GM19240 (cell line): ENCODE measurements around the gene ANKRD12.
"Not testable (repeated sequence)": the region's sequence is repeated elsewhere in the genome, so short reads cannot be mapped to it uniquely, and the experiment has no call there.

Experiments used
- DNase-seq: peaks from one replicate; pipeline ENCODE4 v3.0.0; 2011; ENCODE audit warnings: low spot score; ENCODE audit not compliant: insufficient read length

ANKRD12 gene

GRCh38 chr18:9140984-9141383 lies 4.4 kb downstream of the ANKRD12 start:
- no peak for DNase-seq

GRCh38 chr18:9146224-9146623 lies 9.6 kb downstream of the ANKRD12 start:
- DNase-seq, result no peak

GRCh38 chr18:9147440-9148202 lies 11.0 kb downstream of the ANKRD12 start:
- DNase-seq, result no peak

GRCh38 chr18:9148203-9148552 lies 11.6 kb downstream of the ANKRD12 start:
- no peak for DNase-seq

- no peak for DNase-seq
Measured at GRCh38 chr18:9150121-9150520, 13.5 kb downstream of the ANKRD12 start.

DNA sequence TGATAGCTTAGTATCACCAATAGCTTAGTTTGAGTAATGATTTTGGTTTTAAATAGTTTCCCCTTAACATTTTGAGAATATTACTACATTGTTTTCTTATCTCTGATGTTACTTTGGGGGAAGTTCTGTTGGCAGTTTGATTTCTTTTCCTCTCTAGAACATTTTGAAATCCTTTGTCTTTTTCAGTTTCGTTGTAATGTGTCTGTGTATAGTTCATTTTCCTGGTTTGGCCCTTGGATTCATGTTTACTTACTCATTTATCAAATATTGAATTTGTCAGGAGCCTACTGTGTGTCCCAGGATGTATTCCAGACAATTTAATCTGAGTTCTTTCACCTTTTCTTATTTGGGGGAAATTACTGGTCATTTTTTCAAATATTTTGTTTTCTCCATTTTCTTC lies 16.7 kb downstream of the ANKRD12 start:
- DNase-seq, result no peak

- no peak for DNase-seq
Measured at GRCh38 chr18:9156604-9157249, 20.1 kb downstream of the ANKRD12 start.

DNA sequence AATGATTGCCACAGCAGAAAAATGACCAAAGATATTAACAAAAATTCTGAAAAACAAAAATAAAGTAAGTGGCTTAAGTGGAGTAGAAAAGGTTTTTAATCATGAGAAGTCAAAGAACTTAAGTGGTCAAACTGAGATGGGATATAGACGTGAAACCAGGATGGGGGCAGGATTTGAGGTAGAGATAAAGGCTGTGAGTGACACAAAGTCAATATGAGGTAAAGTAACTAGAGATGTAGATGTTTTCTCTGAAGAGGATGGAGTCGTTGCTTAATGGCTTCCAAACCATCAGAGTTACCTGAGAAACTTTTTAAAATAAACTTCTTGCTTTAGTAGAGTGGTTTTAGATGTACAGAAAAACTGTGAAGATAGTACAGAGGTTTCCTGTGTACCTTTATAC lies 21.2 kb downstream of the ANKRD12 start:
- no peak for DNase-seq

DNA sequence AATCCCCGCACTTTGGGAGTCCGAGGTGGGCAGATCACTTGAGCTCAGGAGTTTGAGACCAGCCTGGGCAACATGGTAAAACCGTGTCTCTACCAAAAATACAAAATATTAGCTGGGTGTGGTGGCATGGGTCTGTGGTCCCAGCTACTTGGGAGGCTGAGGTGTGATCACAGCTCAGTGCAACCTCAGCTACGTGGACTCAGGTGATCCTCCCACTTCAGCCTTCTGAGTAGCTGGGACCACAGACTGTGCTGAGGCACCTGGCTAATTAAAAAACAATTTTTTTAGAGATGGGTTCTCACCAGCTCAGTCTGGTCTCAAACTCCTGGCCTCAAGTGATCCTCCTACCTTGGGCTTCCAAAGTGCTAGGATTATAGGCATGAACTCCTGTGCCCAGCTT lies 23.4 kb downstream of the ANKRD12 start:
- DNase-seq, result no peak

- DNase-seq, result not testable (repeated sequence)
Measured at GRCh38 chr18:9162663-9163062, 26.1 kb downstream of the ANKRD12 start.

DNA sequence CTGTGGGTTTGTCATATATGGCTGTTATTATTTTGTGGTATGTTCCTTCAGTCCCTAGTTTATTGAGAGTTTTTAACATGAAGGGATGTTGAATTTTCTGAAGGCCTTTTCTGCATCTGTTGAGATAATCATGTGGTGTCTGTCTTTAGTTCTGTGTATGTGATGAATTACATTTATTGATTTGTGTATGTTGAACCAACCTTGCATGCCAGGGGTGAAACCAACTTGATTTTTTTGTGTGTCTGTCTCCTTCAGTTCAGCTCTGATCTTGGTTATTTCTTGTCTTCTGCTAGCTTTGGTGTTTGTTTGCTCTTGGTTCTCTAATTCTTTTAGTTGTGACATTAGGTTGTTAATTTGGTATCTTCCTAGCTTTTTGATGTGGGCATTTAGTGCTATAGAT lies 27.6 kb downstream of the ANKRD12 start:
- not testable (repeated sequence) for DNase-seq

DNA sequence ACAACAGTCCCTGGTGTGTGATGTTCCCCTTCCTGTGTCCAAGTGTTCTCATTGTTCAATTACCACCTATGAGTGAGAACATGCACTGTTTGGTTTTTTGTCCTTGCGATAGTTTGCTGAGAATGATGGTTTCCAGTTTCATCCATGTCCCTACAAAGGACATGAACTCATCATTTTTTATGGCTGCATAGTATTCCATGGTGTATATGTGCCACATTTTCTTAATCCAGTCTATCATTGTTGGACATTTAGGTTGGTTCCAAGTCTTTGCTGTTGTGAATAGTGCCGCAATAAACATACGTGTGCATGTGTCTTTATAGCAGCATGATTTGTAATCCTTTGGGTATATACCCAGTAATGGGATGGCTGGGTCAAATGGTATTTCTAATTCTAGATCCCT lies 29.3 kb downstream of the ANKRD12 start:
- DNase-seq, result not testable (repeated sequence)

DNA sequence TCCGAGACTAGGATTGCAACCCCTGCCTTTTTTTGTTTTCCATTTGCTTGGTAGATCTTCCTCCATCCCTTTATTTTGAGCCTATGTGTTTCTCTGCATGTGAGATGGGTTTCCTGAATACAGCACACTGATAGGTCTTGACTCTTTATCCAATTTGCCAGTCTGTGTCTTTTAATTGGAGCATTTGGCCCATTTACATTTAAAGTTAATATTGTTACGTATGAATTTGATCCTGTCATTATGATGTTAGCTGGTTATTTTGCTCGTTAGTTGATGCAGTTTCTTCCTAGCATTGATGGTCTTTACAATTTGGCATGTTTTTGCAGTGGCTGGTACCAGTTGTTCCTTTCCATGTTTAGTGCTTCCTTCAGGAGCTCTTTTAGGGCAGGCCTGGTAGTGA lies 32.9 kb downstream of the ANKRD12 start:
- DNase-seq, result not testable (repeated sequence)

DNA sequence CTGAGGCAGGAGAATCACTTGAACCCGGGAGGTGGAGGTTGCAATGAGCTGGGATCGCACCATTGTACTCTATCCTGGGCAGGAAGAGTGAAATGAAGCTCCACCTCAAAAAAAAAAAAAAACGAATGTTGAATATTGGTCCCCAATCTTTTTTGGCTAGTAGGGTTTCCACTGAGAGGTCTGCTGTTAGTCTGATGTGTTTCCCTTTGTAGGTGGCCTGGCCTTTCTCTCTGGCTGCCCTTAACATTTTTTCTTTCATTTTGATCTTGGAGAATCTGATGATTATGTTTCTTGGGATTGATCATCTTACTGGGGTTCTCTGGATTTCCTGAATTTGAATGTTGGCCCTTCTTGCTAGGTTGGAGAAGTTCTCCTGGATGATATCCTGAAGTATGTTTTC lies 35.3 kb downstream of the ANKRD12 start:
- not testable (repeated sequence) for DNase-seq

- no peak for DNase-seq
Measured at GRCh38 chr18:9172506-9173127, 36.0 kb downstream of the ANKRD12 start.

DNA sequence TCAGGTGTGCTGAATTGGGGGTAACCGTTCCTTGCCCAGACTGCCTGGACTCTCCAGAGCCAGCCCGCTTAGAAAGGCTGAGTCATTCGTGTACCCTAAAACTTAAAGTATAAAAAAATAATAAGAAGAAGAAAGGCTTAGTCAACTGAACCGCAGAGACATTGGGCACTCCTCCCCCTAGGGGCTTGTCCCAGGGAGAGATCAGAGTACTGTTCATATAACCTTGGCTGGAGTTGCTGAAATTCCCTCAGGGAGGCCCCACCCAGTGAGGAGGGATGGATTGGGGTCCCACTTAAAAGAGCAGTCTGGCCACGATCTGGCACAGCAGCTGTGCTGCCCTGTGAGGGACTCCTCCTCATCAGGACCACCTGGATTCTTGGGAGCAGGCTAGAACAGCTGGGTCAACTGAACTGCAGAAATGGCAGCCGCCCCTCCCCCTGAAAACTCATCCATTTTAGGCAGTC lies 37.2 kb downstream of the ANKRD12 start:
- no peak for DNase-seq

- DNase-seq, result no peak
Measured at GRCh38 chr18:9174302-9174701, 37.7 kb downstream of the ANKRD12 start.

DNA sequence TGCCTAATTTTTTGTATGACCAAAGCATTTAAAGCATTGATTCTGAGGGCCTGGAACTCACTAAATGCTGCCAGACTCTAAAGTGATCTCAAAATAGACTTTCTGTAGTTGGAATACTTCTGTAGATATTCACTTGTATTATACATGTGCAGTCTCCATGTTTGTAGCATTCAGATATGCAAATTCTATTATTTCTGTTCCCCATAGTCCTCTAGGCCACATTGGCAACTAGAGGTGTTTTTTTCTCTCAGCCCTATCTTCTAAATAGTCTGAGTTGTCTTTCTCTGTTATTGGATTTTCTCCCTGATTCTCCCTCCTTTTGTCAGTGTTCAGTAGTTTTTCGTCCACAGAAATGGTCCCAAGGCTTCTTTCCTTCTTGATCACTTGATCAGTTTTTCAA lies 38.5 kb downstream of the ANKRD12 start:
- no peak for DNase-seq

DNA sequence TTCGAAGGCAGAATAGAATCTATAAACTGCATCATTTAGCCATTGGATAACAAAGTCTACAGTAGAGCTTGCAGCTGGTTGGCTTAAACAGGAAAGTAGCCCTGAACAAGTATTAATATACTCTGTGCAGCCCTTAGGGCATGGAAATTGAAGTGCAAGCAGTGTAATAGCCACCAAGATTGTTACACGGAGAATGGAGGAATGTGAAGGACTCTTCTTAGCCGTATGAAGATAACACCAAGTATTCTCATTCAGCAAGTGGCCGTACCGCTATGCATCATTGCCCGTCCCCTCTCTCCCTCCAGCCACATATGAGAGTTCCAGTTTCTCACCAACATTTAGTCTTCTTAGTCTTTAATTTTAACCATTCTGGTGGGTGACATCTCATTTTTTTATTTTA lies 40.5 kb downstream of the ANKRD12 start:
- DNase-seq, result no peak

DNA sequence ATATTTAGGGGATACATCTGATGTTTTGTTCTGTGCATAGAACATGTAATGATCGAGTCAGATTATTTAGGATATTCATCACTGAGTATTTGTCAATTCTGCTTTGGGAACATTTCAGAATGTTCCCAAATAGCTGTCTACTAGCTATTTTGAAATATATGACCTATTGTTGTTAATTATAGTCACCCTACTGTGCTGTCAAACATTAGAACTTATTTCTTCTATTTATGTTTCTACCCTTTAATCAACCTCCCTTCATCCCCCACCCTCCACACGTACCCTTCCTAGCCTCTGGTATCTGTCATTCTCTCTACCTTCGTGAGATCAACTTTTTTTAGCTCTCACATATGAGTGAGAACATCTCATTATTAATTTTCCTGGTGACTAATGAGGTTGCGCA lies 40.9 kb downstream of the ANKRD12 start:
- DNase-seq, result no peak

DNA sequence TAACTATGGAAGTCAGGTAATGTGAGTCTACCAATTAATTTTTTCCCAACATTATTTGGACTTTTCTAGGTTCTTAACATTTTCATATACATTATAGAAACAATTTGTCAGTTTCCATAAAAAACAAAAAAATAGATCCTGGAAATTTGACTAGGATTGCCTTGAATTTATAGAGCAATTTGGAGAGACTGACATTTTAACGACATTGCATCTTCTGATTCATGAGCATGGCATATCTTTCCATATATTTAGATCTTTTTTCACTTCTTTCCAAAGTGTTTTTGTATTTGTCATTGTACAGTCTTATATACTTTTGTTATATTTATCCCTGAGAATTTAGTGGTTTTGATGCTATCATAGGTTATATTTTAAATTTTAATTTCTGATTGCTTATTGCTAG lies 42.0 kb downstream of the ANKRD12 start:
- DNase-seq, result no peak

GRCh38 chr18:9181275-9181674 lies 44.7 kb downstream of the ANKRD12 start:
- no peak for DNase-seq
